Posterior cingulate gyrus (tissue), 11 donors: Measurements from ENCODE around the gene CD81.

Experiments
- DNase-seq, 10 donors: peaks; one replicate each; pipeline versions ENCODE4 v3.0.0 to v3.0.0-alpha.2; 2020 to 2021; ENCODE audit warnings: mixed read lengths in 3 of 10
- intact Hi-C: fragments of 100-400 bp; cut with DNase I; formaldehyde crosslinking; loops from one replicate; pipeline ENCODE4 v1.15.1; 2023

CD81 gene

GRCh38 chr11:2417856-2418692 is 41.0 kb downstream of the CD81 start:
- DNase-seq = peak in 4 of 10 donors; percentile 25 to 73 (median 68)
- intact Hi-C loops = no loop called here

- intact Hi-C loops = loop anchor here (1.0 kb wide), 1 partner anchor 222 kb away; no protein-coding TSS in a partner anchor
- DNase-seq = peak in 4 of 10 donors; percentile 16 to 69 (median 63)
Observed at GRCh38 chr11:2418693-2419360, 41.7 kb downstream of the CD81 start.

GRCh38 chr11:2419638-2420501 is 42.8 kb downstream of the CD81 start:
- peak; percentile 58 to 97 (median 73) for DNase-seq

GRCh38 chr11:2420502-2421225 is 43.6 kb downstream of the CD81 start:
- intact Hi-C loops = loop anchor here (1.0 kb wide), 1 partner anchor 115 kb away; no protein-coding TSS in a partner anchor
- peak; percentile 42 to 96 (median 74) for DNase-seq

More at GRCh38 chr11:2419638-2420501, 42.8 kb downstream of the CD81 start:
- intact Hi-C loops = loop anchor here (1.0 kb wide), 2 partner anchors 115 to 223 kb away; no protein-coding TSS in a partner anchor

- intact Hi-C loops = no loop called here
- DNase-seq = peak in 4 of 10 donors; percentile 19 to 81 (median 66)
Observed at GRCh38 chr11:2421226-2421994, 44.3 kb downstream of the CD81 start.

- peak in 4 of 10 donors; percentile 23 to 78 (median 66) for DNase-seq
- intact Hi-C loops = no loop called here
Observed at GRCh38 chr11:2421996-2422395, 44.9 kb downstream of the CD81 start.

- intact Hi-C loops = no loop called here
- DNase-seq = peak in 4 of 10 donors; percentile 9 to 58 (median 36)
Observed at GRCh38 chr11:2422461-2423156, 45.5 kb downstream of the CD81 start.

- intact Hi-C loops = no loop called here
Observed at GRCh38 chr11:2423157-2424025, 46.3 kb downstream of the CD81 start.

GRCh38 chr11:2424811-2425495 is 47.8 kb downstream of the CD81 start:
- DNase-seq = peak in 1 of 10 donors; percentile 76
- intact Hi-C loops = no loop called here

More at GRCh38 chr11:2423157-2424025, 46.3 kb downstream of the CD81 start:
- peak in 1 of 10 donors; percentile 77 for DNase-seq

- DNase-seq = peak in 1 of 10 donors; percentile 46
- intact Hi-C loops = no loop called here
Observed at GRCh38 chr11:2425506-2425905, 48.4 kb downstream of the CD81 start.

- DNase-seq = peak in 1 of 10 donors; percentile 73
- intact Hi-C loops = no loop called here
Observed at GRCh38 chr11:2426221-2426620, 49.1 kb downstream of the CD81 start.

- intact Hi-C loops = no loop called here
- DNase-seq = peak in 1 of 10 donors; percentile 72
Observed at GRCh38 chr11:2426826-2427521, 49.9 kb downstream of the CD81 start.

GRCh38 chr11:2427721-2428321 is 50.7 kb downstream of the CD81 start:
- peak in 1 of 10 donors; percentile 72 for DNase-seq
- intact Hi-C loops = loop anchor here (1.0 kb wide), 2 partner anchors 103 to 460 kb away; no protein-coding TSS in a partner anchor

GRCh38 chr11:2428322-2428795 is 51.2 kb downstream of the CD81 start:
- intact Hi-C loops = loop anchor here (1.0 kb wide), 2 partner anchors 103 to 460 kb away; no protein-coding TSS in a partner anchor
- DNase-seq = peak in 6 of 10 donors; percentile 56 to 91 (median 68)

- intact Hi-C loops = no loop called here
- DNase-seq = peak in 2 of 10 donors; percentile 8 to 21
Observed at GRCh38 chr11:2431395-2431794, 54.3 kb downstream of the CD81 start.
